Measurements from ENCODE around the gene FLRT3. TPM values are rescaled to one million over a fixed set of nuclear protein-coding genes. Genes with fewer than 3 reads are reported as not detected.

The FLRT3 gene
- not detected for total RNA-seq (2021; fragmentation: NEBNext Ultra II Directional; extraction: Animal tissue kit (Norgen Biotek cat#: 25700))
- long read RNA-seq: 0 reads

DNA sequence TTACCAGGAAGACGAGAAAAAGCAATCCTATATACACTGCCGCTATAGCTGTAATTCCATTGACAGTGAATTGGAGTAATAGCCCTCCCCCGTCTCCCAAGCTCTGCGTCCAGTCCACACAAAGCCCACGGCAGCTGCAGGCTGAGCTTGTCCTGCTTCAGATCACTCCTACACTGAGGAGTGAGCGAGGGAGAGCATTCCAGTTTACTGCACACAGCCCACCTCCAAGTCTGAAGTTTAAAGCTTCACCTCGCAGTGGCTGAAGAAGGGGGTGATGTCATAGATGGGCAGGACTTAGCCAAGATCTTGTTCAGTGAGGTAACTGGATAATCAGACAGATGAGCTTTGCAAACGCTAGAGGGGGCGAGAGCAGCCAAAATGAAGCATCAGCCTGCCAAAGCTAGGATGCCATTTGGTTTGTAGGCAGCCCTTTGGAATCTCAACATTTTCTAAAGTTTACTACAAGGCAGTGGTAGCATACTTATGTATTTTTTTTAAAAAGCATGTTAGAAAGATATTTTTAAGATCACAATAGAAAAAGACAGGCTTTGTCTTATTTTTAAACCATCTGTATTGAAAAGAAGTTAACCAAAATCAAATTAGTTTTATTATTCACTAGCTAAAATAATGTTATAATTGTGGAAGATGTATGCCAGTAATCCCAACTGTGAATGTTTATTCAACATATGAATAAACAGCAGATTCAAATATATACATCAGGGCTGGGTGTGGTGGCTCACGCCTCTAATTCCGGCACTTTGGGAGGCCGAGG is at the start of gene FLRT3:
FLRT3 (minus strand) TSS at position 213 of the 772 bp plus-strand sequence. CDS start 10,106 bp downstream, outside the sequence.
- Mint-ChIP-seq H3K36me3 (ENCODE audit: low read depth) (no peaks in the 10 kb centered on the region), H3K9me3 (peaks cover 7% of the 10 kb centered on the region; the same call in 1 of the 2 replicates), H3K4me3 (peak within 1 kb of the TSS; percentile 55; the same call in 1 of the 2 replicates), H3K27me3 (ENCODE audit: insufficient read depth) (no peaks in the 10 kb centered on the region), H3K27ac (no peak within 1 kb of the TSS), H3K4me1 (ENCODE audit: low read depth) (no peaks in the 10 kb centered on the region)
- peak; percentile 71 for DNase-seq
- peak; percentile 72; the same call in 1 of the 2 replicates for TF ChIP-seq CTCF (IDR thresholded peaks at IDR 0.05)

DNA sequence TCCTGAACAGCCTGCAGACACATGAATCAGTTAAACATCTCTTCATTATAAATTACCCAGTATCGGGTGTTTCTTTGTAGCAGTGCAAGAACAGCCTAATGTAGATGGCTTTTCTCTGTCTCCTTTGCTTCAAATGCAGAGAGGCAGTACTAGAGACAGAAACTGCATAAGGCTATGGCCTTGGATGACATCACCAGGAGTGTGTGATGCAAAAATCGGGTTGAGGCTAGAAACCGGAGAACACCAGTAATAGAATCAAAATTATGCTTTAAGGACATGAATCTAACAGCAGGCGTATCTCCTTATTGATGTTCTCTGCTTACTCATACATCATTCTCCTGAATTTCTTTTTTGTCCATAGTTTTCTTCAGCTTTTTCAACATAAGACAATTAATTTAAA is 49.3 kb upstream of the FLRT3 start:
- Mint-ChIP-seq H3K36me3 (ENCODE audit: low read depth) (peaks cover 3% of the 10 kb centered on the region; the same call in 1 of the 2 replicates), H3K4me3 (no peak overlapping the region), H3K27me3 (ENCODE audit: insufficient read depth) (no peaks in the 10 kb centered on the region), H3K4me1 (ENCODE audit: low read depth) (no peaks in the 10 kb centered on the region), H3K9me3 (peaks cover 49% of the 10 kb centered on the region), H3K27ac (no peak overlapping the region)
- no peak for DNase-seq
- TF ChIP-seq CTCF (IDR thresholded peaks at IDR 0.05): no peak

- Mint-ChIP-seq H3K27me3 (ENCODE audit: insufficient read depth) (no peaks in the 10 kb centered on the region), H3K4me3 (no peak overlapping the region), H3K27ac (no peak overlapping the region), H3K36me3 (ENCODE audit: low read depth) (peaks cover 3% of the 10 kb centered on the region; the same call in 1 of the 2 replicates), H3K4me1 (ENCODE audit: low read depth) (no peaks in the 10 kb centered on the region), H3K9me3 (peaks cover 53% of the 10 kb centered on the region)
- DNase-seq: no peak
- no peak for TF ChIP-seq CTCF (IDR thresholded peaks at IDR 0.05)
Measured at GRCh38 chr20:14385176-14385740, 47.8 kb upstream of the FLRT3 start.

- H3K36me3 Mint-ChIP-seq (ENCODE audit: low read depth): peaks cover 3% of the 10 kb centered on the region; the same call in 1 of the 2 replicates
- H3K27me3 Mint-ChIP-seq (ENCODE audit: insufficient read depth): no peaks in the 10 kb centered on the region
- no peak overlapping the region for H3K4me3 Mint-ChIP-seq
- H3K4me1 Mint-ChIP-seq (ENCODE audit: low read depth): no peaks in the 10 kb centered on the region
- no peak overlapping the region for H3K27ac Mint-ChIP-seq
- H3K9me3 Mint-ChIP-seq: peaks cover 52% of the 10 kb centered on the region
- DNase-seq: no peak
- TF ChIP-seq CTCF (IDR thresholded peaks at IDR 0.05): no peak
Measured at GRCh38 chr20:14384416-14385175, 47.2 kb upstream of the FLRT3 start.

DNA sequence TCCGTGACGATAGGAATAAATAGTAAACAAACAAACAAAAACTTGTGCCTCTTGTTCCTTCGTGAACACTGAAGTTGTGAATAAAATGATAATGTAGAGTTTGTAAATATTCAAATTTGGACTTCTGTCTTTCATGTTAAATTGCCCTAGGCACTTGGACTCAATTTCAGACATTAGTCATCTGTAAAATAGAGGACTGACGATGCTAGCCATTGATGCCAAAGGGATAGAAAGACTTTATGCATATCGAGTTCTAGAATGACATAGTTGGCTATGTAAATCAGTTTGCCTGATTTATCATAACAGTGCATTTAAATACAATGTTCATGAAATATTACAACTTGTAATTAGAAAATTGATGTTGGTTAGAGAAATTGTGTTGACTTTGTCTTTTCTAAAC is 45.9 kb upstream of the FLRT3 start:
- Mint-ChIP-seq H3K27ac (no peak overlapping the region), H3K9me3 (peaks cover 55% of the 10 kb centered on the region), H3K36me3 (ENCODE audit: low read depth) (no peaks in the 10 kb centered on the region), H3K4me3 (no peak overlapping the region), H3K4me1 (ENCODE audit: low read depth) (no peaks in the 10 kb centered on the region), H3K27me3 (ENCODE audit: insufficient read depth) (no peaks in the 10 kb centered on the region; the same call in 1 of the 2 replicates)
- no peak for TF ChIP-seq CTCF (IDR thresholded peaks at IDR 0.05)
- no peak for DNase-seq

Measured in HFFc6 (cell line).